ENCODE data around the gene GATD1. TPM values are rescaled to one million over a fixed set of nuclear protein-coding genes. Genes with fewer than 3 reads are reported as not detected.

Gene GATD1
- total RNA-seq, 1 experiment from 2014 or later = 43.6 TPM

GRCh38 chr11:821512-822371 is 44.5 kb upstream of the GATD1 start:
- Histone ChIP-seq H3K27me3 (ENCODE audit: low read length) (no peaks in the 10 kb centered on the region), H2AFZ (ENCODE audit: low read length) (no peak overlapping the region), H3K9ac (ENCODE audit: low read length) (0 out of 2 replicates have a peak overlapping the region, but pooled peaks have one; percentile 93), H3K9me2 (replicated peaks; ENCODE audit: insufficient read depth, low read length) (no peaks in the 10 kb centered on the region), H3K4me1 (ENCODE audit: low read length) (peaks cover 19% of the 10 kb centered on the region), H3K27ac (ENCODE audit: low read length) (no peak overlapping the region), H3K4me3 (ENCODE audit: low read length) (no peak overlapping the region), H3K79me2 (ENCODE audit: low read length) (peaks cover 15% of the 10 kb centered on the region), H3K4me2 (ENCODE audit: low read depth, low read length, poor library complexity, severe bottlenecking) (no peak overlapping the region), H4K20me1 (ENCODE audit: insufficient read depth, low read depth, low read length) (peaks cover 32% of the 10 kb centered on the region), H3K9me3 (ENCODE audit: low read length) (no peaks in the 10 kb centered on the region), H3K36me3 (ENCODE audit: insufficient read depth, low read length) (no peaks in the 10 kb centered on the region)
- no peak for DNase-seq

GRCh38 chr11:820655-821511 is 43.6 kb upstream of the GATD1 start:
- peaks cover 15% of the 10 kb centered on the region for H3K4me1 ChIP-seq (ENCODE audit: low read length)
- peaks cover 15% of the 10 kb centered on the region for H3K79me2 ChIP-seq (ENCODE audit: low read length)
- no peaks in the 10 kb centered on the region for H3K36me3 ChIP-seq (ENCODE audit: insufficient read depth, low read length)
- H3K4me3 ChIP-seq (ENCODE audit: low read length) = peak overlapping the region; percentile 88
- peaks cover 29% of the 10 kb centered on the region for H4K20me1 ChIP-seq (ENCODE audit: insufficient read depth, low read depth, low read length)
- H3K9me2 ChIP-seq (replicated peaks; ENCODE audit: insufficient read depth, low read length) = no peaks in the 10 kb centered on the region
- DNase-seq = no peak
- H3K9me3 ChIP-seq (ENCODE audit: low read length) = no peaks in the 10 kb centered on the region
- H3K27ac ChIP-seq (ENCODE audit: low read length) = no peak overlapping the region
- no peak overlapping the region for H2AFZ ChIP-seq (ENCODE audit: low read length)
- H3K9ac ChIP-seq (ENCODE audit: low read length) = peak overlapping the region; percentile 93
- peak overlapping the region; percentile 96 for H3K4me2 ChIP-seq (ENCODE audit: low read depth, low read length, poor library complexity, severe bottlenecking)
- H3K27me3 ChIP-seq (ENCODE audit: low read length) = no peaks in the 10 kb centered on the region

- no peak overlapping the region; the same call in 1 of the 2 replicates for H2AFZ ChIP-seq (ENCODE audit: low read length)
- peaks cover 22% of the 10 kb centered on the region for H4K20me1 ChIP-seq (ENCODE audit: insufficient read depth, low read depth, low read length)
- peak overlapping the region; percentile 93 for H3K9ac ChIP-seq (ENCODE audit: low read length)
- H3K9me3 ChIP-seq (ENCODE audit: low read length) = no peaks in the 10 kb centered on the region
- H3K4me1 ChIP-seq (ENCODE audit: low read length) = peaks cover 15% of the 10 kb centered on the region
- H3K27ac ChIP-seq (ENCODE audit: low read length) = 0 out of 2 replicates have a peak overlapping the region, but pooled peaks have one; percentile 54
- peaks cover 15% of the 10 kb centered on the region for H3K79me2 ChIP-seq (ENCODE audit: low read length)
- no peaks in the 10 kb centered on the region for H3K9me2 ChIP-seq (replicated peaks; ENCODE audit: insufficient read depth, low read length)
- peak; percentile 97 for DNase-seq
- H3K27me3 ChIP-seq (ENCODE audit: low read length) = no peaks in the 10 kb centered on the region
- no peaks in the 10 kb centered on the region for H3K36me3 ChIP-seq (ENCODE audit: insufficient read depth, low read length)
- peak overlapping the region; percentile 88 for H3K4me3 ChIP-seq (ENCODE audit: low read length)
- peak overlapping the region; percentile 96 for H3K4me2 ChIP-seq (ENCODE audit: low read depth, low read length, poor library complexity, severe bottlenecking)
These were observed 42.8 kb upstream of the GATD1 start for GRCh38 chr11:819943-820649.

GRCh38 chr11:819129-819931 is 42.0 kb upstream of the GATD1 start:
- Histone ChIP-seq H3K4me2 (ENCODE audit: low read depth, low read length, poor library complexity, severe bottlenecking) (peak overlapping the region; percentile 96), H3K9me3 (ENCODE audit: low read length) (no peaks in the 10 kb centered on the region), H4K20me1 (ENCODE audit: insufficient read depth, low read depth, low read length) (peaks cover 15% of the 10 kb centered on the region), H3K9me2 (replicated peaks; ENCODE audit: insufficient read depth, low read length) (no peaks in the 10 kb centered on the region), H3K36me3 (ENCODE audit: insufficient read depth, low read length) (no peaks in the 10 kb centered on the region), H3K4me1 (ENCODE audit: low read length) (peaks cover 15% of the 10 kb centered on the region), H3K9ac (ENCODE audit: low read length) (peak overlapping the region; percentile 93), H3K27me3 (ENCODE audit: low read length) (no peaks in the 10 kb centered on the region), H3K4me3 (ENCODE audit: low read length) (peak overlapping the region; percentile 88), H2AFZ (ENCODE audit: low read length) (no peak overlapping the region; the same call in 1 of the 2 replicates), H3K27ac (ENCODE audit: low read length) (0 out of 2 replicates have a peak overlapping the region, but pooled peaks have one; percentile 54), H3K79me2 (ENCODE audit: low read length) (peaks cover 15% of the 10 kb centered on the region)
- peak; percentile 97 for DNase-seq

- Histone ChIP-seq H3K36me3 (ENCODE audit: insufficient read depth, low read length) (peaks cover 2% of the 10 kb centered on the region; the same call in 1 of the 2 replicates), H3K4me2 (ENCODE audit: low read depth, low read length, poor library complexity, severe bottlenecking) (peak within 1 kb of the TSS; percentile 96), H3K4me3 (ENCODE audit: low read length) (peak within 1 kb of the TSS; percentile 88), H3K27ac (ENCODE audit: low read length) (0 out of 2 replicates have a peak within 1 kb of the TSS, but pooled peaks have one; percentile 54), H3K4me1 (ENCODE audit: low read length) (peaks cover 15% of the 10 kb centered on the region), H3K79me2 (ENCODE audit: low read length) (peaks cover 15% of the 10 kb centered on the region), H3K9ac (ENCODE audit: low read length) (peak within 1 kb of the TSS; percentile 93), H2AFZ (ENCODE audit: low read length) (no peak within 1 kb of the TSS; the same call in 1 of the 2 replicates), H3K9me3 (ENCODE audit: low read length) (no peaks in the 10 kb centered on the region), H3K27me3 (ENCODE audit: low read length) (no peaks in the 10 kb centered on the region), H3K9me2 (replicated peaks; ENCODE audit: insufficient read depth, low read length) (no peaks in the 10 kb centered on the region), H4K20me1 (ENCODE audit: insufficient read depth, low read depth, low read length) (peaks cover 15% of the 10 kb centered on the region)
- DNase-seq = no peak
These were observed 41.3 kb upstream of the GATD1 start, which contains the start of gene PNPLA2 for GRCh38 chr11:818396-819128. PNPLA2 (plus strand) TSS chr11:818914; CDS start chr11:819719, 805 bp downstream.

- Histone ChIP-seq H3K79me2 (ENCODE audit: low read length) (peaks cover 18% of the 10 kb centered on the region), H3K4me3 (ENCODE audit: low read length) (no peak overlapping the region), H3K4me1 (ENCODE audit: low read length) (peaks cover 19% of the 10 kb centered on the region), H3K4me2 (ENCODE audit: low read depth, low read length, poor library complexity, severe bottlenecking) (no peak overlapping the region), H3K27me3 (ENCODE audit: low read length) (no peaks in the 10 kb centered on the region), H3K9me2 (replicated peaks; ENCODE audit: insufficient read depth, low read length) (no peaks in the 10 kb centered on the region), H4K20me1 (ENCODE audit: insufficient read depth, low read depth, low read length) (peaks cover 31% of the 10 kb centered on the region), H3K9ac (ENCODE audit: low read length) (no peak overlapping the region), H3K36me3 (ENCODE audit: insufficient read depth, low read length) (peaks cover 21% of the 10 kb centered on the region; the same call in 1 of the 2 replicates), H3K9me3 (ENCODE audit: low read length) (no peaks in the 10 kb centered on the region), H2AFZ (ENCODE audit: low read length) (no peak overlapping the region), H3K27ac (ENCODE audit: low read length) (no peak overlapping the region)
- no peak for DNase-seq
These were observed 39.1 kb upstream of the GATD1 start for GRCh38 chr11:816433-816779.

All from Karpas-422 (cell line).